Caco-2 (cell line): ENCODE results near the gene ADD1. TPM values are rescaled to one million over a fixed set of nuclear protein-coding genes. Genes with fewer than 3 reads are reported as not detected.

ENCODE experiments used
- BruUV-seq: library from RNA; stranded (reverse); fragments of 400-500 nt; replicated peaks from 2 replicates; lab custom pipeline; 2021; lab: Mats Ljungman, UMichigan
- CTCF ChIA-PET: fragments of 300-600 bp; sonication (Branson Sonifier 250); formaldehyde crosslinking; loops from one replicate; lab custom pipeline; 2022; ENCODE audit warnings: antibody characterized with exemption; lab: Charles Lee
- POLR2A ChIA-PET: fragments of 300-600 bp; sonication (Branson Sonifier 250); formaldehyde crosslinking; loops from one replicate; lab custom pipeline; 2022; ENCODE audit warnings: antibody characterized with exemption; lab: Charles Lee
- DNase-seq, 2 experiments: peaks; one replicate each; pipeline versions ENCODE4 v3.0.0 to v3.0.0-alpha.2; 2020 to 2022
- H3K27me3 ChIP-seq: replicated peaks from 2 replicates; pipeline ENCODE4 v1.6.0; 2011; ENCODE audit warnings: low read length; ENCODE audit not compliant: control insufficient read depth, insufficient read depth
- H3K36me3 ChIP-seq: 2 replicates; pipeline ENCODE4 v1.5.1; 2011; ENCODE audit warnings: low read length; ENCODE audit not compliant: control insufficient read depth, insufficient read depth
- H3K4me1 ChIP-seq: fragments of 250-450 bp; sonication (Bioruptor Pico); 2 replicates; pipeline ENCODE4 v1.5.1; 2020; ENCODE audit warnings: mild to moderate bottlenecking
- H3K4me3 ChIP-seq: 2 replicates; pipeline ENCODE4 v1.5.1; 2011; ENCODE audit warnings: low read depth, mild to moderate bottlenecking, control low read depth, low read length
- H3K9me3 ChIP-seq: fragments of 250-450 bp; sonication (Bioruptor Pico); 2 replicates; pipeline ENCODE4 v1.5.1; 2020; ENCODE audit warnings: mild to moderate bottlenecking, moderate library complexity
- H3K27ac Mint-ChIP-seq: one replicate; pipeline ENCODE4 v1.8.0; 2022; ENCODE audit warnings: mixed read lengths; ENCODE audit not compliant: unreplicated experiment
- H3K27me3 Mint-ChIP-seq: one replicate; pipeline ENCODE4 v1.8.0; 2022; ENCODE audit warnings: mixed read lengths; ENCODE audit not compliant: insufficient read depth, unreplicated experiment
- H3K36me3 Mint-ChIP-seq: one replicate; pipeline ENCODE4 v1.8.0; 2022; ENCODE audit warnings: mild to moderate bottlenecking, mixed read lengths; ENCODE audit not compliant: insufficient read depth, unreplicated experiment
- H3K4me1 Mint-ChIP-seq: one replicate; pipeline ENCODE4 v1.8.0; 2022; ENCODE audit warnings: low read depth, mixed read lengths; ENCODE audit not compliant: unreplicated experiment
- H3K4me3 Mint-ChIP-seq: one replicate; pipeline ENCODE4 v1.8.0; 2022; ENCODE audit warnings: mild to moderate bottlenecking, moderate library complexity, mixed read lengths; ENCODE audit not compliant: unreplicated experiment
- H3K9me3 Mint-ChIP-seq: one replicate; pipeline ENCODE4 v1.8.0; 2022; ENCODE audit warnings: mixed read lengths; ENCODE audit not compliant: unreplicated experiment
- CTCF ChIP-seq, 2 experiments: fragments of 200-600 bp in 1 of 2; IDR thresholded peaks; 1 replicate in 1 of 2; 2 replicates in 1 of 2; pipeline versions ENCODE4 v1.5.1 to v1.8.0; 2011 to 2022; ENCODE audit warnings: antibody characterized with exemption in 1 of 2, control low read depth in 1 of 2, inconsistent platforms in 1 of 2, low read depth in 1 of 2, low read length in 1 of 2, mild to moderate bottlenecking in 1 of 2, moderate library complexity in 1 of 2; ENCODE audit not compliant: insufficient read depth in 1 of 2, severe bottlenecking in 1 of 2, unreplicated experiment in 1 of 2
- intact Hi-C: fragments of 100-400 bp; cut with micrococcal nuclease; formaldehyde crosslinking; loops from one replicate; pipeline ENCODE4 v1.10.0; 2022; ENCODE audit not compliant: unreplicated experiment
- total RNA-seq: library from RNA; stranded (reverse); gene quantifications from 2 replicates; pipeline ENCODE4 v1.2.3, GENCODE V29; 2022

Gene ADD1
- total RNA-seq, 1 experiment from 2014 or later, result 242 TPM

- no peaks in the 10 kb centered on the region for H3K27me3 ChIP-seq
Observed at GRCh38 chr4:2911868-2912267, 68.2 kb downstream of the ADD1 start.

GRCh38 chr4:2913168-2913567, 69.5 kb downstream of the ADD1 start:
- H3K4me3 ChIP-seq, result no peak overlapping the region
- Mint-ChIP-seq H3K36me3 (peaks cover 85% of the 10 kb centered on the region), H3K27me3 (no peaks in the 10 kb centered on the region), H3K4me3 (no peak overlapping the region), H3K9me3 (no peaks in the 10 kb centered on the region), H3K27ac (no peak overlapping the region), H3K4me1 (peaks cover 2% of the 10 kb centered on the region)
- no peaks in the 10 kb centered on the region for H3K27me3 ChIP-seq
- H3K36me3 ChIP-seq, result peaks cover 11% of the 10 kb centered on the region
- peaks cover 6% of the 10 kb centered on the region for H3K4me1 ChIP-seq
- intact Hi-C loops, result no loop called here
- no TSS peak for BruUV-seq
- DNase-seq, result no peak
- ChIA-PET CTCF (no interaction called here), POLR2A (no interaction called here)
- H3K9me3 ChIP-seq, result no peaks in the 10 kb centered on the region
- TF ChIP-seq CTCF (IDR thresholded peaks at IDR 0.05; ENCODE audit: insufficient read depth in 1 of 2, low read depth in 1 of 2, low read length in 1 of 2, severe bottlenecking in 1 of 2, unreplicated experiment in 1 of 2), result no peak

More at GRCh38 chr4:2911868-2912267, 68.2 kb downstream of the ADD1 start:
- H3K4me3 Mint-ChIP-seq, result no peak overlapping the region
- ChIA-PET CTCF (no interaction called here), POLR2A (no interaction called here)
- Histone ChIP-seq H3K36me3 (peaks cover 11% of the 10 kb centered on the region), H3K4me1 (peaks cover 19% of the 10 kb centered on the region), H3K4me3 (no peak overlapping the region), H3K9me3 (no peaks in the 10 kb centered on the region)
- no peak for TF ChIP-seq CTCF (IDR thresholded peaks at IDR 0.05; ENCODE audit: insufficient read depth in 1 of 2, low read depth in 1 of 2, low read length in 1 of 2, severe bottlenecking in 1 of 2, unreplicated experiment in 1 of 2)
- no peaks in the 10 kb centered on the region for H3K27me3 Mint-ChIP-seq
- H3K4me1 Mint-ChIP-seq, result peaks cover 11% of the 10 kb centered on the region
- no peak for DNase-seq
- no peaks in the 10 kb centered on the region for H3K9me3 Mint-ChIP-seq
- no TSS peak for BruUV-seq
- H3K36me3 Mint-ChIP-seq, result peaks cover 86% of the 10 kb centered on the region
- intact Hi-C loops, result no loop called here
- H3K27ac Mint-ChIP-seq, result no peak overlapping the region

GRCh38 chr4:2914256-2915126, 70.8 kb downstream of the ADD1 start:
- no peak for TF ChIP-seq CTCF (IDR thresholded peaks at IDR 0.05; ENCODE audit: insufficient read depth in 1 of 2, low read depth in 1 of 2, low read length in 1 of 2, severe bottlenecking in 1 of 2, unreplicated experiment in 1 of 2)
- H3K36me3 Mint-ChIP-seq, result peaks cover 80% of the 10 kb centered on the region
- CTCF ChIA-PET, result no interaction called here

More at GRCh38 chr4:2914256-2915126, 70.8 kb downstream of the ADD1 start:
- Histone ChIP-seq H3K27me3 (no peaks in the 10 kb centered on the region), H3K9me3 (no peaks in the 10 kb centered on the region), H3K4me3 (no peak overlapping the region), H3K4me1 (no peaks in the 10 kb centered on the region), H3K36me3 (peaks cover 8% of the 10 kb centered on the region; the same call in 1 of the 2 replicates)
- intact Hi-C loops, result no loop called here
- no peaks in the 10 kb centered on the region for H3K4me1 Mint-ChIP-seq
- BruUV-seq, result no TSS peak
- H3K9me3 Mint-ChIP-seq, result peaks cover 3% of the 10 kb centered on the region
- H3K27ac Mint-ChIP-seq, result no peak overlapping the region
- POLR2A ChIA-PET, result interaction anchor here (0.6 kb wide), 1 partner anchor 49 kb away, joined by 3 read pairs; the partner anchor contains the start of gene GRK4
- DNase-seq, result no peak
- H3K4me3 Mint-ChIP-seq, result no peak overlapping the region
- no peaks in the 10 kb centered on the region for H3K27me3 Mint-ChIP-seq
